ENCODE measurements around the gene ADCY1. TPM values are rescaled to one million over a fixed set of nuclear protein-coding genes. Genes with fewer than 3 reads are reported as not detected.

The ADCY1 gene
- total RNA-seq, 4 donors from 2014 or later: 0.15 to 0.72 (median 0.26) TPM

DNA sequence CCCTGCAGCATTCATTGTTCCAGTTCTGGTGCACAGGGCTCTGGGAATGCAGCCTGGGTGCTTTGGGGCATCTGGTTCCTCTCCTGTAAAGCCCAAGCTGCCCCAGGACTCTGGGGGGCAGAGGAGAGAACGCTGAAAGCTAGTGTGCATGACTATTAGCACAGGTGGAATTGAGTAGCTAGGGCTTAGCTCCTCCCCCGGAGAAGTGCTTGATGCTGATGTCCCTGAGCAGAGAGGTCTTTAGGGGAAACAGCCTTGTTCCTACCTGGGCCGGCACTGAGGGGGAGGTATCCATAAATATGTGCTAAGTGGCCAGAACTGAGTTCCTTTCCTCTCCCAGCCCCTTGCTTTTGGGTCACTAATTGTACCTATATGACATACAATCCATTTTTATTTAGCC is 3.9 kb downstream of the ADCY1 start:
- H3K4me3 ChIP-seq: no peak overlapping the region
- no peaks in the 10 kb centered on the region for H3K9me3 ChIP-seq
- H3K36me3 ChIP-seq: no peaks in the 10 kb centered on the region
- H3K27me3 ChIP-seq: peaks cover 60% of the 10 kb centered on the region
- H3K4me1 ChIP-seq: peaks cover 17% of the 10 kb centered on the region
- DNase-seq (ENCODE audit: low spot score in 2 of 2): no peak
- TF ChIP-seq POLR2A (IDR thresholded peaks at IDR 0.05): no peak
- no peak for TF ChIP-seq EP300 (IDR thresholded peaks at IDR 0.05)
- TF ChIP-seq, protein P1, sequence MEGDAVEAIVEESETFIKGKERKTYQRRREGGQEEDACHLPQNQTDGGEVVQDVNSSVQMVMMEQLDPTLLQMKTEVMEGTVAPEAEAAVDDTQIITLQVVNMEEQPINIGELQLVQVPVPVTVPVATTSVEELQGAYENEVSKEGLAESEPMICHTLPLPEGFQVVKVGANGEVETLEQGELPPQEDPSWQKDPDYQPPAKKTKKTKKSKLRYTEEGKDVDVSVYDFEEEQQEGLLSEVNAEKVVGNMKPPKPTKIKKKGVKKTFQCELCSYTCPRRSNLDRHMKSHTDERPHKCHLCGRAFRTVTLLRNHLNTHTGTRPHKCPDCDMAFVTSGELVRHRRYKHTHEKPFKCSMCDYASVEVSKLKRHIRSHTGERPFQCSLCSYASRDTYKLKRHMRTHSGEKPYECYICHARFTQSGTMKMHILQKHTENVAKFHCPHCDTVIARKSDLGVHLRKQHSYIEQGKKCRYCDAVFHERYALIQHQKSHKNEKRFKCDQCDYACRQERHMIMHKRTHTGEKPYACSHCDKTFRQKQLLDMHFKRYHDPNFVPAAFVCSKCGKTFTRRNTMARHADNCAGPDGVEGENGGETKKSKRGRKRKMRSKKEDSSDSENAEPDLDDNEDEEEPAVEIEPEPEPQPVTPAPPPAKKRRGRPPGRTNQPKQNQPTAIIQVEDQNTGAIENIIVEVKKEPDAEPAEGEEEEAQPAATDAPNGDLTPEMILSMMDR (IDR thresholded peaks at IDR 0.05): no peak
- TF ChIP-seq POLR2AphosphoS5 (IDR thresholded peaks at IDR 0.05): no peak
- 71% methylated on average over 3 of the region's 3 CpGs for WGBS
- no peak overlapping the region for H3K27ac ChIP-seq

- Histone ChIP-seq H3K4me3 (no peak overlapping the region), H3K9me3 (no peaks in the 10 kb centered on the region), H3K27ac (no peak overlapping the region), H3K27me3 (peaks cover 55% of the 10 kb centered on the region), H3K4me1 (peaks cover 17% of the 10 kb centered on the region), H3K36me3 (no peaks in the 10 kb centered on the region)
- peak in 1 of 2 donors; percentile 34 for DNase-seq (ENCODE audit: low spot score in 2 of 2)
- no CpG with 5 or more reads among the region's 1 CpG for WGBS
- TF ChIP-seq POLR2AphosphoS5 (IDR thresholded peaks at IDR 0.05) (no peak), EP300 (IDR thresholded peaks at IDR 0.05) (no peak), POLR2A (IDR thresholded peaks at IDR 0.05) (no peak)
- TF ChIP-seq, protein P1 (IDR thresholded peaks at IDR 0.05): no peak
Measured at GRCh38 chr7:45578467-45578866, 4.3 kb downstream of the ADCY1 start.

GRCh38 chr7:45579391-45579801 is 5.2 kb downstream of the ADCY1 start:
- H3K4me1 ChIP-seq: peaks cover 17% of the 10 kb centered on the region
- 49% methylated on average over 6 of the region's 7 CpGs for WGBS
- no peak overlapping the region for H3K27ac ChIP-seq
- H3K27me3 ChIP-seq: peaks cover 49% of the 10 kb centered on the region
- H3K4me3 ChIP-seq: no peak overlapping the region
- no peak for TF ChIP-seq POLR2A (IDR thresholded peaks at IDR 0.05)
- no peak for TF ChIP-seq EP300 (IDR thresholded peaks at IDR 0.05)
- no peak for TF ChIP-seq POLR2AphosphoS5 (IDR thresholded peaks at IDR 0.05)
- TF ChIP-seq, protein P1 (IDR thresholded peaks at IDR 0.05): no peak
- DNase-seq (ENCODE audit: low spot score in 2 of 2): peak in 1 of 2 donors; percentile 65
- H3K36me3 ChIP-seq: no peaks in the 10 kb centered on the region
- no peaks in the 10 kb centered on the region for H3K9me3 ChIP-seq

DNA sequence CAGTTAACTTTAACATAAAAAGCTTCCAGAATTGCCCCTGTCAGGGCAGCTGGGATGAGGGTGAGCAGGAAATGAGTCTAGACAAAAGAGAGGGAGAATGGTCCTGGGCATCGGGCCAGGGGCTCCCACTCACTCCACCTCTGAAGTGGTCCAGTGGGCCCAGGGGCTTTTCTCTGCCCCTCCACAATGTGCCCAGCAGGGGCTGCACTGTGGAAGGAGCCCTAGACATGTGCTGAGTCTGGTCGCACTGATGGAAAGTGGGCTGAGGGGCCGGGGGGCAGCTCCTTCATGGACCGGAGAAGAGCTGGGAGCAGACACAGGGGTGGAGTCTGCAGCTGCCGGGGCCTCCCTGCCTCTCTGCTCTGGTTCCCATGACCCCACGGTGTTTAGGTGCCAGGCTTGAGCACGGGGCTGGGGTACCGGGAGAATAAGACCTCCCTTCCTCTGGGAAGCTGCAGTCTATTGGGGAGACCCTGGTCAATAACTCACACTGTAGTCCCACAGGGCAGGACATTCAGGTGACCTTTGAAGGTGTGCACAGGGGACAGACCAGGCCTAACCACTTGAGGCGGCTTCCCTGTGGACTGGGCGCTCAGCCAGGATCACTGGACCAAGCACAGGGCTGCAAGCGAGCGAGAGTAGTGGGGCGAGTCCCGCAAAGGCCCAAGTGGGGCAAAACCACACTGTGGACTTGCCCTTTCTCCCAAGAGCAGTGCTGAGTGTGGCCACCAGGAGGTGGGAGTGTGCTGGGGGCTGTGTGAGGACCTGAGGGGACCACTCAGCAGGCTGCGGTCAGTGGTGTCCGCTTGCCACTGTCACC is 6.1 kb downstream of the ADCY1 start:
- H3K9me3 ChIP-seq: no peaks in the 10 kb centered on the region
- H3K4me3 ChIP-seq: no peak overlapping the region
- DNase-seq (ENCODE audit: low spot score in 2 of 2): peak; percentile 41 to 57
- H3K27ac ChIP-seq: no peak overlapping the region
- H3K27me3 ChIP-seq: peaks cover 40% of the 10 kb centered on the region
- no peak for TF ChIP-seq EP300 (IDR thresholded peaks at IDR 0.05)
- TF ChIP-seq, protein P1 (IDR thresholded peaks at IDR 0.05): no peak
- TF ChIP-seq POLR2AphosphoS5 (IDR thresholded peaks at IDR 0.05): no peak
- TF ChIP-seq POLR2A (IDR thresholded peaks at IDR 0.05): no peak
- H3K36me3 ChIP-seq: no peaks in the 10 kb centered on the region
- 78% methylated on average over 9 of the region's 16 CpGs for WGBS
- H3K4me1 ChIP-seq: peaks cover 9% of the 10 kb centered on the region

DNA sequence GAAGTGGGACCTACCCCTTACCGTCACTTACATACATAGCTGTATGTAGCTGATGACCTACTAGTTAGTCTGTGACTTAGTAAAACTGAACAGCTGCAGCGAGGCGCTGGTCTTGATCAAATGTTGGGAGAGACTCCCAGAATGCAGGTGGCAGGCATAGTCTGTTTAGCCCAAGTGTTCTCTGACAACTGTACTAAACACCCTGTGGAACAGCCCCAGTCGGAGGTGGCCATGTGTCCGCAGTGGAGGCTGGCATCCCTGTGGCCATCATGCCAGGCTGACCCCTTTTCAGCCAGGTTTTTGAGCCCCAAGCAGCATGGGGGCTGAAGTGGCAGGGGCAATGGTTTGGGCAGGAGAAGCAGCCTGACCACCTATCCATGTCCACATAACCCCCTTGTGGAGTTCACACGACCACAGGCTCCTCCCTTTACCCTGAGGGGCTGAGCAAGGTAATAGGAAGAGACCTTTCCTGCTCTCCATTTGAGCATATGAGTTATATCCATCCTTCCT is 7.2 kb downstream of the ADCY1 start:
- WGBS: 81% methylated on average over 5 of the region's 6 CpGs
- Histone ChIP-seq H3K27ac (no peak overlapping the region), H3K4me3 (no peak overlapping the region), H3K27me3 (peaks cover 30% of the 10 kb centered on the region), H3K9me3 (no peaks in the 10 kb centered on the region), H3K36me3 (no peaks in the 10 kb centered on the region), H3K4me1 (peaks cover 3% of the 10 kb centered on the region)
- no peak for TF ChIP-seq EP300 (IDR thresholded peaks at IDR 0.05)
- TF ChIP-seq POLR2A (IDR thresholded peaks at IDR 0.05): no peak
- no peak for TF ChIP-seq POLR2AphosphoS5 (IDR thresholded peaks at IDR 0.05)
- TF ChIP-seq, protein P1 (IDR thresholded peaks at IDR 0.05): no peak
- DNase-seq (ENCODE audit: low spot score in 2 of 2): peak; percentile 26 to 61

Data from suprapubic skin (tissue), 4 donors.